ENCODE results near the gene KCNH5.
"Not testable (repeated sequence)": the region's sequence is repeated elsewhere in the genome, so short reads cannot be mapped to it uniquely, and the experiment has no call there.

The KCNH5 gene

GRCh38 chr14:62824086-62824485 is 221.2 kb downstream of the KCNH5 start:
- Histone ChIP-seq H3K27me3 (ENCODE audit: insufficient read depth, low read length) (no peaks in the 10 kb centered on the region), H3K36me3 (ENCODE audit: insufficient read depth, low read length) (no peaks in the 10 kb centered on the region), H3K4me1 (ENCODE audit: insufficient read depth, low read length) (no peaks in the 10 kb centered on the region), H3K9me3 (ENCODE audit: low read length) (no peaks in the 10 kb centered on the region), H3K4me3 (ENCODE audit: low read length) (no peak overlapping the region), H2AFZ (ENCODE audit: low read depth, low read length) (no peak overlapping the region)

- Histone ChIP-seq H3K27me3 (ENCODE audit: insufficient read depth, low read length) (no peaks in the 10 kb centered on the region), H3K4me3 (ENCODE audit: low read length) (no peak overlapping the region), H3K4me1 (ENCODE audit: insufficient read depth, low read length) (no peaks in the 10 kb centered on the region)
Measured at GRCh38 chr14:62819931-62820330, 225.3 kb downstream of the KCNH5 start.

GRCh38 chr14:62807636-62808035 is 237.6 kb downstream of the KCNH5 start:
- Histone ChIP-seq H3K4me1 (ENCODE audit: insufficient read depth, low read length) (no peaks in the 10 kb centered on the region), H3K9me3 (ENCODE audit: low read length) (no peaks in the 10 kb centered on the region), H3K27me3 (ENCODE audit: insufficient read depth, low read length) (no peaks in the 10 kb centered on the region), H3K36me3 (ENCODE audit: insufficient read depth, low read length) (no peaks in the 10 kb centered on the region), H2AFZ (ENCODE audit: low read depth, low read length) (no peak overlapping the region), H3K4me3 (ENCODE audit: low read length) (no peak overlapping the region)

More at GRCh38 chr14:62819931-62820330, 225.3 kb downstream of the KCNH5 start:
- H3K9me3 ChIP-seq (ENCODE audit: low read length) = no peaks in the 10 kb centered on the region
- H3K36me3 ChIP-seq (ENCODE audit: insufficient read depth, low read length) = no peaks in the 10 kb centered on the region
- no peak overlapping the region for H2AFZ ChIP-seq (ENCODE audit: low read depth, low read length)

- H3K4me3 ChIP-seq (ENCODE audit: low read length) = no peak overlapping the region
- no peaks in the 10 kb centered on the region for H3K9me3 ChIP-seq (ENCODE audit: low read length)
- H3K27me3 ChIP-seq (ENCODE audit: insufficient read depth, low read length) = no peaks in the 10 kb centered on the region
- no peaks in the 10 kb centered on the region for H3K4me1 ChIP-seq (ENCODE audit: insufficient read depth, low read length)
- H3K36me3 ChIP-seq (ENCODE audit: insufficient read depth, low read length) = no peaks in the 10 kb centered on the region
- H2AFZ ChIP-seq (ENCODE audit: low read depth, low read length) = no peak overlapping the region
Measured at GRCh38 chr14:62800577-62800976, 244.7 kb downstream of the KCNH5 start.

- Histone ChIP-seq H3K4me1 (ENCODE audit: insufficient read depth, low read length) (no peaks in the 10 kb centered on the region), H3K36me3 (ENCODE audit: insufficient read depth, low read length) (no peaks in the 10 kb centered on the region), H3K9me3 (ENCODE audit: low read length) (no peaks in the 10 kb centered on the region)
Measured at GRCh38 chr14:62796431-62796830, 248.8 kb downstream of the KCNH5 start.

GRCh38 chr14:62792578-62792977 is 252.7 kb downstream of the KCNH5 start:
- Histone ChIP-seq H3K4me1 (ENCODE audit: insufficient read depth, low read length) (no peaks in the 10 kb centered on the region), H2AFZ (ENCODE audit: low read depth, low read length) (no peak overlapping the region), H3K36me3 (ENCODE audit: insufficient read depth, low read length) (no peaks in the 10 kb centered on the region), H3K9me3 (ENCODE audit: low read length) (no peaks in the 10 kb centered on the region), H3K4me3 (ENCODE audit: low read length) (no peak overlapping the region), H3K27me3 (ENCODE audit: insufficient read depth, low read length) (no peaks in the 10 kb centered on the region)

More at GRCh38 chr14:62796431-62796830, 248.8 kb downstream of the KCNH5 start:
- Histone ChIP-seq H3K4me3 (ENCODE audit: low read length) (no peak overlapping the region), H2AFZ (ENCODE audit: low read depth, low read length) (no peak overlapping the region), H3K27me3 (ENCODE audit: insufficient read depth, low read length) (no peaks in the 10 kb centered on the region)

GRCh38 chr14:62781328-62781727 is 263.9 kb downstream of the KCNH5 start:
- not testable (repeated sequence) for H3K36me3 ChIP-seq (ENCODE audit: insufficient read depth, low read length); H2AFZ ChIP-seq (ENCODE audit: low read depth, low read length); H3K4me3 ChIP-seq (ENCODE audit: low read length); H3K27me3 ChIP-seq (ENCODE audit: insufficient read depth, low read length); H3K9me3 ChIP-seq (ENCODE audit: low read length); H3K4me1 ChIP-seq (ENCODE audit: insufficient read depth, low read length)

GRCh38 chr14:62778852-62779251 is 266.4 kb downstream of the KCNH5 start:
- Histone ChIP-seq H3K4me1 (ENCODE audit: insufficient read depth, low read length) (no peaks in the 10 kb centered on the region), H3K4me3 (ENCODE audit: low read length) (no peak overlapping the region), H3K9me3 (ENCODE audit: low read length) (no peaks in the 10 kb centered on the region), H3K27me3 (ENCODE audit: insufficient read depth, low read length) (no peaks in the 10 kb centered on the region), H3K36me3 (ENCODE audit: insufficient read depth, low read length) (no peaks in the 10 kb centered on the region), H2AFZ (ENCODE audit: low read depth, low read length) (no peak overlapping the region)

GRCh38 chr14:62778310-62778709 is 266.9 kb downstream of the KCNH5 start:
- no peaks in the 10 kb centered on the region for H3K9me3 ChIP-seq (ENCODE audit: low read length)
- H2AFZ ChIP-seq (ENCODE audit: low read depth, low read length) = no peak overlapping the region
- H3K4me1 ChIP-seq (ENCODE audit: insufficient read depth, low read length) = no peaks in the 10 kb centered on the region
- no peaks in the 10 kb centered on the region for H3K27me3 ChIP-seq (ENCODE audit: insufficient read depth, low read length)
- H3K4me3 ChIP-seq (ENCODE audit: low read length) = no peak overlapping the region
- no peaks in the 10 kb centered on the region for H3K36me3 ChIP-seq (ENCODE audit: insufficient read depth, low read length)

GRCh38 chr14:62777510-62777909 is 267.7 kb downstream of the KCNH5 start:
- H2AFZ ChIP-seq (ENCODE audit: low read depth, low read length) = no peak overlapping the region
- H3K36me3 ChIP-seq (ENCODE audit: insufficient read depth, low read length) = no peaks in the 10 kb centered on the region
- H3K27me3 ChIP-seq (ENCODE audit: insufficient read depth, low read length) = no peaks in the 10 kb centered on the region

GRCh38 chr14:62776300-62776699 is 269.0 kb downstream of the KCNH5 start:
- Histone ChIP-seq H3K27me3 (ENCODE audit: insufficient read depth, low read length) (no peaks in the 10 kb centered on the region), H2AFZ (ENCODE audit: low read depth, low read length) (no peak overlapping the region), H3K4me3 (ENCODE audit: low read length) (no peak overlapping the region), H3K36me3 (ENCODE audit: insufficient read depth, low read length) (no peaks in the 10 kb centered on the region), H3K4me1 (ENCODE audit: insufficient read depth, low read length) (no peaks in the 10 kb centered on the region), H3K9me3 (ENCODE audit: low read length) (no peaks in the 10 kb centered on the region)

More at GRCh38 chr14:62777510-62777909, 267.7 kb downstream of the KCNH5 start:
- no peak overlapping the region for H3K4me3 ChIP-seq (ENCODE audit: low read length)
- no peaks in the 10 kb centered on the region for H3K4me1 ChIP-seq (ENCODE audit: insufficient read depth, low read length)
- no peaks in the 10 kb centered on the region for H3K9me3 ChIP-seq (ENCODE audit: low read length)

- no peaks in the 10 kb centered on the region for H3K9me3 ChIP-seq (ENCODE audit: low read length)
- H3K27me3 ChIP-seq (ENCODE audit: insufficient read depth, low read length) = no peaks in the 10 kb centered on the region
- no peaks in the 10 kb centered on the region for H3K36me3 ChIP-seq (ENCODE audit: insufficient read depth, low read length)
- no peaks in the 10 kb centered on the region for H3K4me1 ChIP-seq (ENCODE audit: insufficient read depth, low read length)
- H2AFZ ChIP-seq (ENCODE audit: low read depth, low read length) = no peak overlapping the region
- H3K4me3 ChIP-seq (ENCODE audit: low read length) = no peak overlapping the region
Measured at GRCh38 chr14:62768753-62769152, 276.5 kb downstream of the KCNH5 start.

- Histone ChIP-seq H3K9me3 (ENCODE audit: low read length) (no peaks in the 10 kb centered on the region), H3K4me3 (ENCODE audit: low read length) (no peak overlapping the region), H3K27me3 (ENCODE audit: insufficient read depth, low read length) (no peaks in the 10 kb centered on the region), H3K36me3 (ENCODE audit: insufficient read depth, low read length) (no peaks in the 10 kb centered on the region), H2AFZ (ENCODE audit: low read depth, low read length) (no peak overlapping the region), H3K4me1 (ENCODE audit: insufficient read depth, low read length) (no peaks in the 10 kb centered on the region)
Measured at GRCh38 chr14:62763951-62764350, 281.3 kb downstream of the KCNH5 start.

GRCh38 chr14:62759796-62760195 is 285.5 kb downstream of the KCNH5 start:
- no peak overlapping the region for H3K4me3 ChIP-seq (ENCODE audit: low read length)
- H3K4me1 ChIP-seq (ENCODE audit: insufficient read depth, low read length) = no peaks in the 10 kb centered on the region
- H3K36me3 ChIP-seq (ENCODE audit: insufficient read depth, low read length) = no peaks in the 10 kb centered on the region
- H3K9me3 ChIP-seq (ENCODE audit: low read length) = no peaks in the 10 kb centered on the region
- H3K27me3 ChIP-seq (ENCODE audit: insufficient read depth, low read length) = no peaks in the 10 kb centered on the region
- no peak overlapping the region for H2AFZ ChIP-seq (ENCODE audit: low read depth, low read length)
